Fibroblast of lung (primary cell): ENCODE measurements around the gene DNAJC7.
A peak's percentile ranks its signal among the peaks of the same experiment; 100 is the strongest.

Experiments
- EZH2 ChIP-seq: IDR thresholded peaks from 2 replicates; pipeline ENCODE4 v1.5.1; 2012; ENCODE audit warnings: low read length, control low read depth, mild to moderate bottlenecking; ENCODE audit errors: missing control alignments
- TF ChIP-seq, protein P1 (sequence below), 2 donors: IDR thresholded peaks in 1 of 2; conservative IDR thresholded peaks in 1 of 2; 1 replicate in 1 of 2; 2 replicates in 1 of 2; pipeline ENCODE4 v1.5.1; 2011 to 2012; ENCODE audit warnings: low read length in 2 of 2, control low read depth in 1 of 2, inconsistent platforms in 1 of 2, low read depth in 1 of 2, mild to moderate bottlenecking in 1 of 2

- TF ChIP-seq, protein P1, sequence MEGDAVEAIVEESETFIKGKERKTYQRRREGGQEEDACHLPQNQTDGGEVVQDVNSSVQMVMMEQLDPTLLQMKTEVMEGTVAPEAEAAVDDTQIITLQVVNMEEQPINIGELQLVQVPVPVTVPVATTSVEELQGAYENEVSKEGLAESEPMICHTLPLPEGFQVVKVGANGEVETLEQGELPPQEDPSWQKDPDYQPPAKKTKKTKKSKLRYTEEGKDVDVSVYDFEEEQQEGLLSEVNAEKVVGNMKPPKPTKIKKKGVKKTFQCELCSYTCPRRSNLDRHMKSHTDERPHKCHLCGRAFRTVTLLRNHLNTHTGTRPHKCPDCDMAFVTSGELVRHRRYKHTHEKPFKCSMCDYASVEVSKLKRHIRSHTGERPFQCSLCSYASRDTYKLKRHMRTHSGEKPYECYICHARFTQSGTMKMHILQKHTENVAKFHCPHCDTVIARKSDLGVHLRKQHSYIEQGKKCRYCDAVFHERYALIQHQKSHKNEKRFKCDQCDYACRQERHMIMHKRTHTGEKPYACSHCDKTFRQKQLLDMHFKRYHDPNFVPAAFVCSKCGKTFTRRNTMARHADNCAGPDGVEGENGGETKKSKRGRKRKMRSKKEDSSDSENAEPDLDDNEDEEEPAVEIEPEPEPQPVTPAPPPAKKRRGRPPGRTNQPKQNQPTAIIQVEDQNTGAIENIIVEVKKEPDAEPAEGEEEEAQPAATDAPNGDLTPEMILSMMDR (conservative IDR thresholded peaks at IDR 0.05 in 1 of 2, IDR thresholded peaks at IDR 0.05 in 1 of 2; ENCODE audit: low read depth in 1 of 2, low read length in 2 of 2), result peak; percentile 87 to 94
- TF ChIP-seq EZH2, result no peak
These were observed 54.3 kb downstream of the DNAJC7 start for GRCh38 chr17:41962768-41963434.
